ENCODE data around the gene KLHL29.

- TF ChIP-seq CTCF (conservative IDR thresholded peaks at IDR 0.05; ENCODE audit: low read length) (no peak), EZH2phosphoT487 (IDR thresholded peaks at IDR 0.05; ENCODE audit: borderline replicate concordance) (no peak)
These were observed 321.7 kb downstream of the KLHL29 start for GRCh38 chr2:23706613-23707078.

Data from Loucy (cell line).